ENCODE data around the gene RPL10A.

The RPL10A gene

GRCh38 chr6:35494161-35494563 is 26.0 kb downstream of the RPL10A start:
- DNase-seq (ENCODE audit: low spot score): no peak
- TF ChIP-seq CTCF (IDR thresholded peaks at IDR 0.05; ENCODE audit: extremely low read depth, missing control alignments): no peak

DNA sequence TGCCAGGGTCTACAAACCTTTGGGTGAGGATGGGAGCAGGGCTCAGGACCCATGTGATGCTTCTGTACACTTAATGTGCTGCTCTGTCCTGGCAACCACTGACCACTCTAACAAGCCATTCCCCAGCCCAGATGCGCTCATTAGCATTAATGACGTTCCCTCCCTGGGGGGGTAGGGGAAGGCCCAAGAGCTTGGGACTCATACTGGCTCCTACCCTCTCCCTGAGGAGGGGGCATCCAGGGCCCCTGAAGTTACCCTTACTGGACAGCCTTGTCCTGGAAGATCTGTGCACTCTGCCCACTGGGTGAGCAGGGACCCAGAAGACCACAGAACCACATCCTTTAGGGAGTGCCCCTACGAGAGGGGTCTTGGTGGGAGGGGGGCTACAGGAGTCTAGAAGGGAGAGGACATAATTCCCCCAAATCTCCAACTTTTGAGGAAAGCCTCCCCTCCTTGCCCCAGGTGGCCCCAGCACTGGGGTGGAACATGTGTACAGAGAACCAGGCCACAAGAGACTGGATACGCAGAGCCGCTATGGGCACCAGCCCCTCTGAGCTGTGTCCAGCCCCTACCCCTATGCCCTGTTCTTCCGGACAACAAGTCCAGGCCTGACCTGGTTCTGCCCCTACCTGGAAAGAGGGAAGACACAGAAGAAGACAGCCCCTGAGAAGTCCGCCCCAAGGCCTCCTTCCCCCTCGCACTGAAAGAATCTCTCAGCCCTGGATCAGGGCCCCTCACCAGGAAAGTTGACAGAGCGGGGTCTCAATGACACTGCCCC is 27.2 kb downstream of the RPL10A start:
- DNase-seq (ENCODE audit: low spot score): no peak
- no peak for TF ChIP-seq CTCF (IDR thresholded peaks at IDR 0.05; ENCODE audit: extremely low read depth, missing control alignments)

GRCh38 chr6:35496036-35496840 is 28.0 kb downstream of the RPL10A start:
- DNase-seq (ENCODE audit: low spot score): no peak
- TF ChIP-seq CTCF (IDR thresholded peaks at IDR 0.05; ENCODE audit: extremely low read depth, missing control alignments): no peak

GRCh38 chr6:35496841-35497570 is 28.8 kb downstream of the RPL10A start, which contains the start of gene TEAD3:
TSS of gene TEAD3 (minus strand) at chr6:35497079.
- no peak for TF ChIP-seq CTCF (IDR thresholded peaks at IDR 0.05; ENCODE audit: extremely low read depth, missing control alignments)
- peak; percentile 96 for DNase-seq (ENCODE audit: low spot score)

- peak; percentile 65 for DNase-seq (ENCODE audit: low spot score)
- TF ChIP-seq CTCF (IDR thresholded peaks at IDR 0.05; ENCODE audit: extremely low read depth, missing control alignments): no peak
Observed at GRCh38 chr6:35497571-35498421, 29.6 kb downstream of the RPL10A start.

DNA sequence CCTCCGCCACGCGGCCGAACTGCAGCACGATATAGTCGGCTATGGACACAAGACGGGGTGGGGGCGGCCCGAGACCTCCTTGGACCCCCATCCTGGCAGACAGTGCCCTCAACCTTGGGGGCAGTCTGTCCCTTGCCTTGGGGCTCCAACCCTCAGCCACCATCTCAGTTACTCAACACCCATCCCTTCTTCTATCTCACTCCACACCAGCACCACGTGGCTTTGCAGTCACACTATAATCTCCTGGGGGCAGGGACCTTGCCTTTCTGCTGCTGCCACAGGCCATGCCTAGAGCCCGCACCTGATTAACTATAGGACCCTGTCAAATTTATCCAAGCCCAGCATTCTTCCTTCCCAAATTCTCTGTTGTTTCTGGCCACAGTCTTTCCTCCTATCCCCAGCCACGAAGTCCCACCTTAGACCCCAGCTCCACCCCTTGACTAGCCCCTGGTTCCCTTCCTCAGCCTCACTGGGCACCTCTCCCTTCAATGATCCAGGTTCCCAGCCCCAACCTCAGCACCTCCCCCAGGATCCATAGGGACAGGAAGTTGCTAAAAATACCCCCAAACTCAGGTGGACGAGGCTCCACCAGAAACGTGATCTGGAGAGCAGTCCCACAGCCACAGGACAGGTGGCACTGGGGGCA is 30.3 kb downstream of the RPL10A start:
- DNase-seq (ENCODE audit: low spot score): no peak
- no peak for TF ChIP-seq CTCF (IDR thresholded peaks at IDR 0.05; ENCODE audit: extremely low read depth, missing control alignments)
